NCI-H446 treated with DMSO at 0.1 percent for 48 hours (cell line): ENCODE results near the gene SEMA3E.

Experiments used
- DNase-seq: peaks from one replicate; lab custom pipeline; 2025; lab: John Stamatoyannopoulos, UW

Gene SEMA3E

GRCh38 chr7:83640731-83641537, 8.0 kb downstream of the SEMA3E start:
- DNase-seq, result no peak

- DNase-seq, result no peak
These were observed 8.7 kb downstream of the SEMA3E start for GRCh38 chr7:83640240-83640639.

GRCh38 chr7:83633516-83633915, 15.4 kb downstream of the SEMA3E start:
- DNase-seq, result no peak

DNA sequence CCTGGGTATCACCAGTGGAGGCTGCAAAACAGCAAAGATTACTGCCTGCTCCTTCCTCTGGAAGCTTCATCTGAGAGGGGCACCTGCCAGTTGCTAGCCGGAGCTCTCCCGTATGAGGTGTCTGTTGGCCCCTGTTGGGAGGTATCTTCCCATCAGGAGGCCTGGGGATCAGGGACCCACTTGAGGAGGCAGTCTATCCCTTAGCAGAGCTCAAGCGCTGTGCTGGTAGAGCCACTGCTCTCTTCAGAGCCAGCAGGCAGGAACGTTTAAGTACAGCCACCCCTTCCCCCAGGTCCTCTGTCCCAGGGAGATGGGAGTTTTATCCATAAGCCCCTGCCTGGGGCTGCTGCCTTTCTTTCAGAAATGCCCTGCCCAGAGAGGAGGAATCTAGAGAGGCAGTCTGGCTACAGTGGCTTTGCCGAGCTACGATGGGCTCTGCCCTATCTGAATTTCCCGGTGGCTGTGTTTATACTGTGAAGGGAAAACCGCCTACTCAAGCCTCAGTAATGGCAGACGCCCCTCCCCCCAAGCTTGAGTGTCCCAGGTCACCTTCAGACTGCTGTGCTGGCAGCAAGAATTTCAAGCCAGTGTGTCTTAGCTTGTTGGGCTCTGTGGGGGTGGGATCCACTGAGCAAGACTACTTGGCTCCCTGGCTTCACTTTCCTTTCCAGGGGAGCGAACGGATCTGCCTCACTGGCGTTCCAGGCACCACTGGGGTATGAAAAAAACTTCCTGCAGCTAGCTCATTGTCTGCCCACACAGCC, 19.6 kb downstream of the SEMA3E start:
- no peak for DNase-seq

GRCh38 chr7:83617858-83618257, 31.1 kb downstream of the SEMA3E start:
- DNase-seq, result no peak

DNA sequence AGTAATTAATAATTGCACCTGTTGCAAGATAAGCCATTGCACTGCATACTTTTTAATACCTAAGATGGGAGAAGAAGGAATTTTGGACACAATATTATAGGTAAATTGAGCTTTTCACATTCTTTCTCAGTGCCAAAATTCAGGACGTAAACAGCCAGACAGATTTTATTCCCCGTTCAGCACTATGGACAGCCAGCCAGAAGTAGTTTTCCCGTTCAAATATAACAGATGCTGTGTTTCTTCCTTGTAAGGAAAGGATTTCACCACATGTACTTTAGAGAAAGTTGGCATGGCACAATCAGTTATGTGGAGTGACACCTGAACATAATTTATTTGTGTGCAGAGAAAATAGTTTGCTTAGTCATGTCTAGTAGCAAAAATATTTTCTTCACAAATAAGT, 34.8 kb downstream of the SEMA3E start:
- no peak for DNase-seq

DNA sequence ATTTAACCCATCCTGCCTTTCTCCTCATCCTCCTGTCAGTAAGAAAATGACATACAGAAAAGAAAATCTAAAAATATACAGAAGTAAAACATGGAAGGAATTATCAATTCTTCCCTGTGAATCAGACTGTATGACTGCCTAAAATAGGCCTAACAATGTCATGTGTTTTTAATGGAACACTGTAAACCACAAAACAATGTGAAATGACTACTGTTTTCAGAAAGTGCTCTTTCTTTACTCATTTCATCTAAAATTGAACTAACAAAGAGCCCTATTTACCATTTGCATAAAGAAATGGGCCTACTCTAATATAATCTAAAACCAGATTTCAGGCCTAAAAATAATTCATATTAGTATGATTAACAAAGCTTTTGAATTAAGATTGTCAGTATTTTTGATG, 35.7 kb downstream of the SEMA3E start:
- DNase-seq, result no peak

DNA sequence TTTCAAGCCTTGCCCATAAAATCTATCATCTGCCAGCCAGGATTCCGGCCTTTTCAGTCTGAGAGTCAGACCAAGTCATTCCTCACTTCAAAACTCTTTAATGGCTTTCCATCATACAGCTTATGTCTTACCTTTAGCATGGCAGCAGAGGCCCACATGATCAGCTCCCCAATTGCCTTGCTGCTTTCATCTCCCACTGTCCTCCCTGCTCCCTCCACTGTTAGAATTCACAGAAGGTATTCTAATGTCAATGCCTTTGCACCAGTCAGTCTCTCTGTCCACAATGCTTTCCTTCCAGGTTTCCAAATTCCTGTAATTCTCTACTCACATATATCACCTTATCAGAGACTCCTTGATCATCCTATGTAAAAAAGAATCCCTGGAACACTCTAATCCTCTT, 37.2 kb downstream of the SEMA3E start:
- DNase-seq, result no peak

GRCh38 chr7:83610649-83611304, 38.2 kb downstream of the SEMA3E start:
- no peak for DNase-seq

DNA sequence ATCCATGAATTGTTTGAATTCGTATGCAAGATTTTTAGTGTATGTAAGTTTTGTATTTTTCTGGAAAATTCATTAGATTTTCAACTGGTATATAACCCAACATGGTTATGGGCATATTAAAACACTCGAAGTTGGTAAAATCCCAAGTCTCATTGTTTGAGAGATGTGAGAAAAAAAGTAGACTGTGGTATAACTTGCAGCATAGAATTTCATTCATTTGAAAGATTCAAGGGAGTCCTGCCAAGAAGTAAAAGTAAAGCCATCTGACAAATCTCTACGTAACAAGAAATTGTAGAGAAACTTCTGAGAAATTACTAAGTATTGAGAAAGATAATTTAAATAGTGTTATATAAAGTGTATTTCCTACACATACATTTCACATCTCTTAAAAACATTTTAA, 40.2 kb downstream of the SEMA3E start:
- no peak for DNase-seq

DNA sequence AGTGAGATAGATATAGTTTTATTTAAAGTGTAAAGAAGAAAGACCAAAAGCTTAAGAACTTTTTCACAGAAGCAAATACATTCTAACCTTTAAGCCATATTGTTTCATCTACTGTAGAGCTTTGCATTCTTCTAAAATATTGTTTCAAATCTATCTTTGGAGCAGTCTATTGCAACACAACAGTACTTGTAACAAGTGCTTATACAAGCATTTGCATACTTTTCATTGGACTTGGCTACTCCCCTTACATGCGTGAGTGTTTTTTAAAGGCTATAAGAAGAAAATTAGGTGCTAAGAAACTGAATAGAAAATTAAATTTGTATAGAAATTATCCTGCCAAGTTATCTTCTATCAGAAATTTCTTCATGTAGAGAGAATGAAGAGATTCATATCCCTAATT, 45.3 kb downstream of the SEMA3E start:
- DNase-seq, result no peak

- no peak for DNase-seq
These were observed 49.8 kb downstream of the SEMA3E start for GRCh38 chr7:83599131-83599530.

DNA sequence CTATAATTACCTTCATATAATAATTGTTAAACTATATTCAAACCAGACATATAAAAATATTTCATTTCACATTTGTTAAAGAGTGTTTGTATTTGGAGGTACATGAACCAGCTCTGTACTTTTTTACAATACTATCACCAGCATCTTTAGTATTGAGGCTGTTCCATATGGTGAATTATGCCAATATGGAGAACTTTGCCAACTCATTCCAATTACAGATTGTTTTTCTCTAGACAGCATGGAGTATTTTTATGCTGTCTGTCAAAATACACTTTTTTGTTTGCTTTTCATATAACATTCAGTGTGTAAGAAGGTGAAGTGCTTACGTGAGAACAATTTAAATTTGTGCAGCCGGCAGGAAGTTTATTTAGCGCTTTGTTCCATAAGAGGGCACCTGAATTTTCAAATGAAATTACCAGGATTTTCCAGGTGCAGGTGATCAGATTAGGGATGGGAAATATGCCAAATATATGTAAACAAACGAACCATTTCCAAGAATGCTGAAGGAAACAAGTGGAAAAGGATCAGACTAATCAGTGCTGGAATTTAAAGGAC, 54.9 kb downstream of the SEMA3E start:
- DNase-seq, result no peak

DNA sequence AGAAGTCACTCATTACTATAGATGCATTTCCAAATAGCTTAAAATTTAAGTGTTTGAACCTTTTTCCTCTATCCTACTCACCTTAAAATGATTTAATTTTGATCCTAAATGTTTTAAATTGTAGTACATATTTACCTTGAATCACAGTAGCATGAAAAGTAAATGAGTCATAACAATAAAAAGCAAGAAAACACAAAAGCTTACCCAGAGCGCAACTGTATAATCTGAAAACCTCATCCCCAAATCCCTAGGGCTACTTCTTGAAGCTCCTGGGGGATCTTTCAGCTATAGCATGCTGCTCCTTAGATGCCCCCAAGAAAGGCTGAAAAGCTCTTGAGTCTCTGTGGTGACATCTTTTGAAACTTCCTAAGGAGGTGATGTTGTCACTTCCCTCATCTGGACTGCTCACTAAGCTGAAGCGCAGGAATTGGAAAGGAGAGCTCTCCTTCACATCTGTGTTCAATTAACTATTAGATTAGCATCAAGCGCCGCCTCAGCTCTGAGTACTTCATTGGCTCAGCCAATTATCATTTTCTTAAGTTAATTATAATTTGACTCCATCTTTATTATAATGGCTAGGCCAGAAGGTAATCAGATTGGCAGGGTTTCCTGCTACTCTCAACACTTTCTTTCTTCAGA, 60.2 kb downstream of the SEMA3E start:
- DNase-seq, result no peak

- no peak for DNase-seq
These were observed 62.7 kb downstream of the SEMA3E start for GRCh38 chr7:83586281-83586680.

GRCh38 chr7:83581667-83582435, 67.1 kb downstream of the SEMA3E start:
- no peak for DNase-seq

GRCh38 chr7:83579740-83580139, 69.2 kb downstream of the SEMA3E start:
- no peak for DNase-seq

GRCh38 chr7:83575436-83575835, 73.5 kb downstream of the SEMA3E start:
- DNase-seq, result no peak

DNA sequence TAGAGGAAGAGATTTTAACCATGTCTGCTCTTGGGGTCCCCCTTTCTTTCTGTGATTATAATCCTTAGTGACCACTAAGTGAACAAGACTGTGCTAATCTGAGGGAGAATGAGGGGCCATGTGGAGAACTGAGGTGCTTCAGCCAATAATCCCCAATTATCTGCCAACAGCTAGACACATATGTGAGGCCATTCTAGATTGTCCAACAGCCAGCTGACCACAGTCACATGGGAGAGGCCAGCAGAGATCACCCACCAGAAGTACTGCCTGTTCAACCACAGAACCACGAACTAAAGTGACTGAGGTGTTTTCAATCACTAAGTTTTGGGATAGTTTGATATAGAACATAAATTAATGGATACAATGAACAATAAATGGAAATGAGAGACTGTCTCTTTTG, 74.3 kb downstream of the SEMA3E start:
- no peak for DNase-seq

- no peak for DNase-seq
These were observed 86.0 kb downstream of the SEMA3E start for GRCh38 chr7:83562960-83563359.

GRCh38 chr7:83562289-83562688, 86.7 kb downstream of the SEMA3E start:
- no peak for DNase-seq
